Activated CD4-positive, CD25-positive, alpha-beta regulatory T cell treated with anti-CD3 and anti-CD28 coated beads, Interleukin-2, amount 50 U/mL, for 72 hours (primary cell): Measurements from ENCODE around the gene PCDH15.

Source experiments
- DNase-seq: peaks from one replicate; pipeline ENCODE4 v3.0.0; 2021

PCDH15 gene

GRCh38 chr10:54342058-54342457, 459.0 kb downstream of the PCDH15 start:
- DNase-seq, result no peak

- DNase-seq, result no peak
These were observed 465.7 kb downstream of the PCDH15 start for GRCh38 chr10:54335296-54335695.

- no peak for DNase-seq
These were observed 481.7 kb downstream of the PCDH15 start for GRCh38 chr10:54319341-54319740.

- DNase-seq, result no peak
These were observed 482.6 kb downstream of the PCDH15 start for GRCh38 chr10:54318470-54318869.

DNA sequence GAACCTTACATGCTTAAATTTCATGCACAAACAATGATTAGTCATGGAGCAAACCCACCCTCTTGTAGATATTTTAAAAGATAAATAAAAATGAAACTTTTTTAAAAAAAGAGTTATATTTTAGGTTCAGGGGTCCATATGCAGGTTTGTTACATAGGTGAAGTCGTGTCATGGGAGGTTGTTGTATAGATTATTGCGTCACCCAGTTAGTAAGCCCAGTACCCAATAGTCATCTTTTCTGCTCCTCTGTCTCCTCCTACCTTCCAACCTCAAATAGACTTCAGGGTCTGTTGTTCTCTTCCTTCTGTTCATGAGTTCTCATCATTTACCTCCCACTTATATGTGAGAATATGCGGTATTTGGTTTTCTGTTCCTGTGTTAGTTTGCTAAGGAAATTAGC, 486.6 kb downstream of the PCDH15 start:
- no peak for DNase-seq

GRCh38 chr10:54284526-54285193, 516.4 kb downstream of the PCDH15 start:
- no peak for DNase-seq

DNA sequence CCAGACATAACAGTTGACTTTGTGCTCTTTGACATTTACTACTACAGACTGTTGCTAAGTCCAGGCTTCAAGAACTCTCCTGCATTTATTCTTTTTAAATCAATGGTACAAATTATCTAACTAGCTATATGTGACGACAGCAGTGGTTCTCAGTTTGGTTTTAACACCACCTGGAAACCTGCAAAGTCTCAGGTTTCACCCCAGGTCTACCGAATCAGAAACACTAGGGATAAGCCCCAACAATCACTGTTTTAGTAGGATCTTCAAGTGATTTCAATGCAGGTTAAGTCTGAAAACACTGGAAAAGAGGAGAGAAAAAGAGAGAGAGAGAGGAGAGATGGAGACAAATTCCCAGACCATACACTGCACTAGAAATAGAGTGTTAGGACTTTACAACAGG, 519.0 kb downstream of the PCDH15 start:
- no peak for DNase-seq

- DNase-seq, result no peak
These were observed 534.6 kb downstream of the PCDH15 start for GRCh38 chr10:54266395-54266794.

GRCh38 chr10:54262726-54263125, 538.3 kb downstream of the PCDH15 start:
- DNase-seq, result no peak

DNA sequence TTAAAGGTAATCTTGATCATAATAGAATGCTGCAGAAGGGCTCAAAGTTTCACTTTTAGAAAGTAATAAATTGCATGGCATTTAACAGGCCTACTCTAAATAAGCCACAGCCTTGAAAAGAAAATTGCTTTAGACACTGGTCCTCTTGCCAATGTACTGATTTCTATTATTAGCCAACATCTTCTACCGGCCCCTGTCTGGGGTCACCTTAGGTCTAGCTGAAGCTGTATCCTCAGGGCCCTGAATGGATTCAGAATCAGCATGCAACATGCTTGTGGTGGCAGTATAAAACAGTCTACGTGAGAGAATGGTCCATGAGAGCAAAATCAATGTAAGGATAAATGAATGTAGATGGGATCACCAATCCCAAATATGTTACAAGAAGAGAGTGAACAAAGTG, 541.9 kb downstream of the PCDH15 start:
- no peak for DNase-seq

DNA sequence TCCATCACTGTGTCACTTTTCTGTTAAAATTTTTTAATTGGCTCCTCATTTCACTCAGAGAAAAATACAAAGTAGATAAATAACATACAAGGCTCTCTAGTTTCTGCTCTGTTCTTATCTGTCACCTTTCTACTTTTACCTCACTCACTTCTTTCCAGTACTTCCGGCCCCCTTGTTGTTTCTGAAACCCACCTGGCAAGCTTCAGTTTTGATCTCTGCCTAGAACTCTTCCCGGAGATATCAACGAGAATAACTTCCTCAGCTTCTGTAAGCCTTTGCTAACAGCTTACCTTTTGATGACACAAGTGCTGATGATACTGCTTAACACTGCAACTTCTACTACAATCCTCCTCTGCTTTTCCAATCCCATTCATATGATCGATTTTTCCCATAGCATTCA, 566.2 kb downstream of the PCDH15 start:
- no peak for DNase-seq

GRCh38 chr10:54203401-54203800, 597.6 kb downstream of the PCDH15 start:
- DNase-seq, result no peak

GRCh38 chr10:54198051-54198450, 603.0 kb downstream of the PCDH15 start:
- no peak for DNase-seq

DNA sequence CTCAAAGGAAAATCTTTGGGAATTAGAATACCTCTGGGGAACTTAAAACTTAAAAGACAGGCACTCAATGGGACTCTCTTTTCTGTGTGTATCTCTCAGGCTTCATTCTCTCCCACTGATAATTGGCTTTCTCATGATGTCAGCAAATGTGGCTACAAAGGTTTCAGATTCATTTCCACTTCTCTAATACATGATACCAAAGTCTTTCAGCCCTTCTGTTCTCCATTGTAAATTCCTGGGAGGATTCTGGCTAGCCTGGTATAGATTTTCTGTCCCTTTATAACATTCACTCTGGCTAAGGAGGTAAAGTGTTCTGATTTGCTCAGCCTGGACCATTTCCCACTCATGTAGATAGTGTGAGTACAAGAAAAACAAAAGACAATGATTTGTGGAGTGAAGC, 606.2 kb downstream of the PCDH15 start:
- no peak for DNase-seq

DNA sequence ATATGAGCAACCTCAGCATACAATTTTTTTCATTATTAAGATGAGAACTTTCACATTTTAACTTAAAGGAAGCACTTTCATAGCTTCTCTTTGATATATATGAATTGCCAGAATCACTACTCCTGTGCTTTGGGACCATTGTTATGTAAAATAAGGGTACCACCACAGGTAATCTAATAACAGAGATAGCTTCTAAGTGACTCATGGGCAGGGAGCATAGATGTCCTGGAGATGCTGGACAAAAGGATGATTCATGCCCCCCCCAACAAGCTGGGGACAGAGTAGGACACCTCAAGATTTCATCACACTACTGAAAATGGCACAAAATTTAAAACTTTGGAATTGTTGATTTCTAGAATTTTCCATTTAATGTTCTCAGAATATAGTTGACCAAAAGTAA, 641.1 kb downstream of the PCDH15 start:
- DNase-seq, result no peak

DNA sequence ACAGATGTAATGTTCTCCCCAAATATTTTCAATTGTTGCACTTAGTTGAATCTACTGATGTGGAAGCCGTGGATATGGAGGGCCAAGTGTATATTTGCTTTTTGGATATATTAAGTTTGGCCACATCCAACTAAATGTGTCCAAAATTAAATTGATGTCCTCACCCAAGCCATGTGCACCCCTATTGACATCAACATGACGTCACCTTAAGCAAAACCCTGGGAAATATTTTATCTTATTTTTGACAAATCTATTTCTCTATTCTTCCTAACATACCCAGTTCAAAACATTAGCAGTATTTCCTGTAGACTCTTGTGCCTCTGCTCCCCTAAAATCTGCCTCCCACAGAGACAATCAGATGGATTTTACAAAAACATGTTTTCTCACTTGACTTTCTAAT, 652.5 kb downstream of the PCDH15 start:
- DNase-seq, result no peak

DNA sequence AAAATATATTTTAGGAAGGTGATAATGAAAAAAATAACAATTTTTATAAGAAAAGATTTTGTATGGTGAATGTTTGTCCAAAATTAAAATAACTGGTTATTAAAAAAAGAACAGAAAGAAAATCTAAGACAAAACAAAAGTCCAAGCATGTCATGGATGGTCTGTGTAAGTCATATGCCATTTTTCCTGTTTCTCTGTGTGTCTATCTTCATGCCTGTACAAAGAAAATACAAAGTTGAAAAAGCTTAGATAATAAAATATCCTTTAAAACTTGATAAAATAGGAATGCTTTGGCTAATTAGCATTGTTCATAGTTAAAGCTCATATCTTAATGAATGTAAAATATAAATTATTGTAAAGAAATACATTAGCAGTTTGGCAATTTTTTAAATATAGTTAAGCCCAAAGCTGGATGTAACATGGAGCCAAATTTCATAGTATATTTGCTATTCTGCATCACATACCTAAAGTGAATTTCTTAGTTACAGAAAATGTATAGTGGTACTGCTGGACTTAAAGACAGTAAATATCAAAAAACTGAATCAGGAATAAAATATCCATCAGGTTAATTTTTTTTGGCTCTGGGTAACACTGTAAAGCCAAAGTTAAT, 661.1 kb downstream of the PCDH15 start:
- no peak for DNase-seq

GRCh38 chr10:54137396-54137795, 663.6 kb downstream of the PCDH15 start:
- DNase-seq, result no peak

DNA sequence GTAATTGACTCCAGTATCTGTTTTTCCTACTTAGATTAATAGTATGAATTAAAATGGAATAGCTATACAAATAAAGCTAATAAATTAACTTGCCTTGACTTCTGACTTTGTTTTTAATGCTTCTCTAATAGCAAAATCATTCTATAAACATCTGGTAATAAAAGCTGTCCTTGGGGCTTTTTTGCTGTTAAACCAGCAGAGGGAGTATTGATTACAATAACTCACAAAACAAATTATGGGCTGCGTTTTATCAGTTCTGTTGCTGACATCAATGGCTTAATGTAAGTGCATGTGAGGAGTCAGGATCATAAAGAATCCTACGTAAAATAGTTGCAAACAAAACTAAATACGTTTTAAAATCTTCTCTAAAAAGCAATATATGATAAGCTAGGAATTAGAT, 667.8 kb downstream of the PCDH15 start:
- DNase-seq, result no peak

- no peak for DNase-seq
These were observed 669.2 kb downstream of the PCDH15 start for GRCh38 chr10:54131833-54132232.

- no peak for DNase-seq
These were observed 670.6 kb downstream of the PCDH15 start for GRCh38 chr10:54130394-54130793.

- DNase-seq, result no peak
These were observed 675.8 kb downstream of the PCDH15 start for GRCh38 chr10:54125098-54125747.

DNA sequence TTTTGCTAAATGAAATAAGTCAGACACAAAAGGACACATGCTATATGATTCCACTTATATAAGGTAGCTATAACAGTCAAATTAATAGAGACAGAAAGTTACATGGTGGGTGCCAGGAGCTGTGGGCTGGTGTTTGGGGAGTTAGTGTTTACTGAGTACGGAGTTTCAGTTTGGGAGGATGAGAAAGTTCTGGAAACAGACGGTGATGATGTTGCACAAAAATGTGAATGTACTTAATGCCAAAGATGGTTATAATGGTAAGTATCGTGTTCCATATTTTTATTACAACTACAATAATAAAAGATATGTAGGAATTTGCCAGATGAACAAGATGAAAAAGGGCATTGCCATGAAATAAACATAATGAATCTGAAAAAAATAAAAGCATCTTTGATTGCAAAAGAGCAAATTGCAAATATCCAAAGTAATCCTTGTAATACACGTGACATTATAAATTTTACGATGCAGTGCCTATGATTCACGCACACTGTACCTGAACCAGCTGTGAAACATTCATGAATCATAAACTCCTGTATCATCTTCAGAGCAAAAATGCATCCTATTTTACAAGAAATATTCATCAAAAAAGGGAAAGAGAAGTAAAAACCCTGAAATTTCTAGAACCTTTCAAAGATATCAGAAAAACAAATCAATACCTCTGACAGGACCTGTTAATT, 676.7 kb downstream of the PCDH15 start:
- DNase-seq, result no peak

- DNase-seq, result no peak
These were observed 680.2 kb downstream of the PCDH15 start for GRCh38 chr10:54120806-54121205.
